GM10248 (cell line): ENCODE results near the gene SYNE1.

ENCODE experiments used
- CTCF ChIA-PET: fragments of 300-600 bp; sonication (Branson Sonifier 250); formaldehyde crosslinking; extraction: SDS; loops from one replicate; lab custom pipeline; 2021; ENCODE audit warnings: antibody characterized with exemption; lab: Yijun Ruan, JAX
- POLR2A ChIA-PET: fragments of 350-650 bp; sonication (Branson Sonifier 250); formaldehyde crosslinking; extraction: SDS; loops from one replicate; lab custom pipeline; 2020; ENCODE audit warnings: antibody characterized with exemption; lab: Yijun Ruan, JAX
- DNase-seq: peaks from one replicate; pipeline ENCODE4 v3.0.0; 2012; ENCODE audit errors: extremely low spot score
- CTCF ChIP-seq: IDR thresholded peaks from 2 replicates; pipeline ENCODE4 v1.5.1; 2012; ENCODE audit warnings: mild to moderate bottlenecking, low read depth; ENCODE audit errors: extremely low read depth, missing control alignments, control extremely low read depth

Gene SYNE1

GRCh38 chr6:152130441-152130840 is 506.7 kb downstream of the SYNE1 start:
- TF ChIP-seq CTCF = no peak
- ChIA-PET POLR2A (no interaction called here), CTCF (no interaction called here)
- no peak for DNase-seq

GRCh38 chr6:152129691-152130151 is 507.4 kb downstream of the SYNE1 start:
- no peak for TF ChIP-seq CTCF
- no peak for DNase-seq
- POLR2A ChIA-PET = no interaction called here
- CTCF ChIA-PET = no interaction called here

- no peak for TF ChIP-seq CTCF
- POLR2A ChIA-PET = no interaction called here
- no peak for DNase-seq
- CTCF ChIA-PET = interaction anchor here (0.8 to 1.1 kb wide), 2 partner anchors 363 to 397 kb away, joined by 3 to 4 read pairs; no protein-coding TSS in a partner anchor
Measured at GRCh38 chr6:152127432-152128165, 509.6 kb downstream of the SYNE1 start.

GRCh38 chr6:152124429-152125074 is 512.6 kb downstream of the SYNE1 start:
- peak; percentile 54 for DNase-seq
- TF ChIP-seq CTCF = peak; percentile 59
- POLR2A ChIA-PET = no interaction called here
- CTCF ChIA-PET = interaction anchor here (0.7 to 2.4 kb wide), 23 partner anchors 7 to 434 kb away, joined by 3 to 12 read pairs (median 3); no protein-coding TSS in a partner anchor

GRCh38 chr6:152123076-152123475 is 514.1 kb downstream of the SYNE1 start:
- TF ChIP-seq CTCF = no peak
- DNase-seq = no peak
- POLR2A ChIA-PET = no interaction called here
- CTCF ChIA-PET = interaction anchor here (1.0 to 2.3 kb wide), 5 partner anchors 8 to 433 kb away, joined by 3 to 7 read pairs (median 4); no protein-coding TSS in a partner anchor

- no peak for TF ChIP-seq CTCF
- CTCF ChIA-PET = interaction anchor here (1.0 to 2.3 kb wide), 3 partner anchors 9 to 357 kb away, joined by 3 to 7 read pairs (median 3); no protein-coding TSS in a partner anchor
- no peak for DNase-seq
- POLR2A ChIA-PET = no interaction called here
Measured at GRCh38 chr6:152122434-152122833, 514.7 kb downstream of the SYNE1 start.
